Cardiac ventricle fibroblast (primary cell): Measurements from ENCODE around the gene MAMDC4. TPM values are rescaled to one million over a fixed set of nuclear protein-coding genes. Genes with fewer than 3 reads are reported as not detected.

Experiments
- total RNA-seq: library from RNA; depleted of rRNA; stranded (reverse); fragments of >200 nt; gene quantifications from 2 replicates; pipeline ENCODE4 v1.2.3, GENCODE V29; 2015

MAMDC4 gene
- 0.37 and 0.78 TPM in 2 replicates for total RNA-seq

GRCh38 chr9:136851941-136852663 is at the start of gene MAMDC4:
Gene MAMDC4 (plus strand): TSS chr9:136852346. CDS start chr9:136852417, 71 bp downstream.

GRCh38 chr9:136807281-136808074 is 44.7 kb upstream of the MAMDC4 start, which contains the start of gene RABL6:
Gene RABL6 (plus strand): TSS chr9:136807948. CDS start chr9:136808197, 249 bp downstream.

GRCh38 chr9:136842380-136842948 is 9.7 kb upstream of the MAMDC4 start, which contains the start of gene AJM1:
Gene AJM1 (plus strand): TSS chr9:136842478. CDS start chr9:136844415, 1,937 bp downstream.

GRCh38 chr9:136849038-136849959 is 2.8 kb upstream of the MAMDC4 start, which contains the start of gene PHPT1:
Gene PHPT1 (plus strand): TSS chr9:136849409. CDS start chr9:136849431, 22 bp downstream.

GRCh38 chr9:136885950-136886578 is 33.9 kb downstream of the MAMDC4 start, which contains the start of gene TRAF2:
Gene TRAF2 (plus strand): TSS chr9:136886516. CDS start chr9:136898741, 12,225 bp downstream.

Other genes with a start within 250 kb of the MAMDC4 start
- gene EGFL7, start 189.4 kb upstream of the MAMDC4 start, total RNA-seq = 32.2 and 35.9 TPM in 2 replicates
- gene AGPAT2, start 164.9 kb upstream of the MAMDC4 start, total RNA-seq = 42.3 and 45.0 TPM in 2 replicates
- 5.4 and 9.2 TPM in 2 replicates for gene DIPK1B, start 139.8 kb upstream of the MAMDC4 start, total RNA-seq
- not detected in 2 replicates for gene LCN10, start 109.4 kb upstream of the MAMDC4 start, total RNA-seq
- not detected in 2 replicates for gene LCN6, start 103.8 kb upstream of the MAMDC4 start, total RNA-seq
- gene LCN8, start 94.1 kb upstream of the MAMDC4 start, total RNA-seq = not detected in 2 replicates
- gene LCN15, start 87.8 kb upstream of the MAMDC4 start, total RNA-seq = not detected in 2 replicates
- 43.6 and 52.5 TPM in 2 replicates for gene TMEM141, start 61.0 kb upstream of the MAMDC4 start, total RNA-seq
- gene CCDC183, start 56.0 kb upstream of the MAMDC4 start, total RNA-seq = 0.39 and 1.1 TPM in 2 replicates
- gene RABL6, start 44.4 kb upstream of the MAMDC4 start, total RNA-seq = 38.4 and 41.8 TPM in 2 replicates
- gene AJM1, start 9.9 kb upstream of the MAMDC4 start, total RNA-seq = 1.1 and 1.4 TPM in 2 replicates
- 109 TPM in 2 replicates for gene PHPT1, start 2.9 kb upstream of the MAMDC4 start, total RNA-seq
- 418 and 434 TPM in 2 replicates for gene EDF1, start 14.0 kb downstream of the MAMDC4 start, total RNA-seq
- 3.9 and 5.9 TPM in 2 replicates for gene TRAF2, start 34.2 kb downstream of the MAMDC4 start, total RNA-seq
- gene FBXW5, start 92.4 kb downstream of the MAMDC4 start, total RNA-seq = 137 and 146 TPM in 2 replicates
- gene C8G, start 92.9 kb downstream of the MAMDC4 start, total RNA-seq = not detected in 2 replicates
- not detected in 2 replicates for gene LCN12, start 99.9 kb downstream of the MAMDC4 start, total RNA-seq
- gene PTGDS, start 125.2 kb downstream of the MAMDC4 start, total RNA-seq = 211 and 233 TPM in 2 replicates
- 0.73 TPM in 1 of 2 replicates, not detected in the other for gene LCNL1, start 130.6 kb downstream of the MAMDC4 start, total RNA-seq
- gene PAXX, start 140.1 kb downstream of the MAMDC4 start, total RNA-seq = 22.2 and 22.3 TPM in 2 replicates
- gene CLIC3, start 144.2 kb downstream of the MAMDC4 start, total RNA-seq = 0.83 and 3.2 TPM in 2 replicates
- 27.1 and 27.6 TPM in 2 replicates for gene ABCA2, start 175.9 kb downstream of the MAMDC4 start, total RNA-seq
- gene FUT7, start 179.7 kb downstream of the MAMDC4 start, total RNA-seq = not detected in 2 replicates
- 58.8 and 86.1 TPM in 2 replicates for gene NPDC1, start 193.8 kb downstream of the MAMDC4 start, total RNA-seq
- gene ENTPD2, start 201.7 kb downstream of the MAMDC4 start, total RNA-seq = not detected in 2 replicates
- gene SAPCD2, start 218.2 kb downstream of the MAMDC4 start, total RNA-seq = 0.34 and 0.75 TPM in 2 replicates
- 6.0 and 9.9 TPM in 2 replicates for gene UAP1L1, start 225.2 kb downstream of the MAMDC4 start, total RNA-seq
- gene MAN1B1, start 234.6 kb downstream of the MAMDC4 start, total RNA-seq = 59.6 and 67.2 TPM in 2 replicates